ENCODE results near the gene SMYD1. TPM values are rescaled to one million over a fixed set of nuclear protein-coding genes. Genes with fewer than 3 reads are reported as not detected.
A peak's percentile ranks its signal among the peaks of the same experiment; 100 is the strongest.

The SMYD1 gene
- total and polyA plus RNA-seq, 3 donors from 2014 or later, result 1.5 to 3.1 (median 2.4) TPM

GRCh38 chr2:88081924-88082608 lies 14.4 kb downstream of the SMYD1 start:
- peaks cover 13% of the 10 kb centered on the region for H3K4me1 ChIP-seq
- no peaks in the 10 kb centered on the region for H3K36me3 ChIP-seq (ENCODE audit: low read depth, missing control alignments)
- H3K27me3 ChIP-seq, result no peaks in the 10 kb centered on the region
- intact Hi-C loops (cut with DNase I; ENCODE audit: low total_unique reads), result no loop called here
- H3K9me3 ChIP-seq, result no peaks in the 10 kb centered on the region
- no peak for DNase-seq
- no peak overlapping the region for H3K4me3 ChIP-seq
- peak overlapping the region; percentile 60 to 61 for H3K27ac ChIP-seq
- TF ChIP-seq CTCF (IDR thresholded peaks at IDR 0.05) (no peak), POLR2A (IDR thresholded peaks at IDR 0.05) (no peak)
- 57 to 63% methylated on average over 4 of the region's 4 CpGs for WGBS, 2 donors

DNA sequence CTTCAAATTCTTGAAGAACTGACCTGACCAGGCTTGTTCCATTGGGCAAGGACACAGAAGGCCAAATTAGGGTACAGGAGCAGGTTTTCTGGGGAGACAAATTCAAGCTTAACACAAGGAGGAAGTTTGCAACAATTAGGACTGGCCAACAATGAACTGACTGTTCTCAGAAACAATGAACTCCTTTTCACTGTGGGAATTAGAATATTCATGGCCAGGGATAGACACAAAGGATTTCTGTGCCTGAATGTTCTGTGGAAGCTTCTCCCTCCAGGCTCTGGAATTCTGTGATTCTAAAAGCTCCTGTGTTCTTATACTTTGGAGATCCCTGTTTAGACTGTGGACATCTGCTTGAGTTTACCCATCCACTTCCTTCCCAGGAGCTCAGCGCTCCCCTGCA lies 15.2 kb downstream of the SMYD1 start:
- H3K9me3 ChIP-seq, result no peaks in the 10 kb centered on the region
- TF ChIP-seq POLR2A (IDR thresholded peaks at IDR 0.05) (no peak), CTCF (IDR thresholded peaks at IDR 0.05) (no peak)
- DNase-seq, result peak; percentile 22
- H3K4me3 ChIP-seq, result no peak overlapping the region
- no peaks in the 10 kb centered on the region for H3K36me3 ChIP-seq (ENCODE audit: low read depth, missing control alignments)
- H3K27me3 ChIP-seq, result no peaks in the 10 kb centered on the region
- WGBS, 2 donors, result 61 to 89% methylated on average over 1 of the region's 1 CpG
- intact Hi-C loops (cut with DNase I; ENCODE audit: low total_unique reads), result no loop called here
- H3K4me1 ChIP-seq, result peaks cover 13% of the 10 kb centered on the region
- peak overlapping the region; percentile 60 to 61 for H3K27ac ChIP-seq

GRCh38 chr2:88085099-88085498 lies 17.5 kb downstream of the SMYD1 start:
- no peaks in the 10 kb centered on the region for H3K36me3 ChIP-seq (ENCODE audit: low read depth, missing control alignments)
- intact Hi-C loops (cut with DNase I; ENCODE audit: low total_unique reads), result no loop called here
- no peaks in the 10 kb centered on the region for H3K9me3 ChIP-seq
- no peaks in the 10 kb centered on the region for H3K27me3 ChIP-seq
- WGBS, 2 donors, result 83 to 86% methylated on average over 2 of the region's 2 CpGs
- H3K4me1 ChIP-seq, result peaks cover 13% of the 10 kb centered on the region
- no peak overlapping the region for H3K27ac ChIP-seq
- DNase-seq, result no peak
- TF ChIP-seq POLR2A (IDR thresholded peaks at IDR 0.05) (no peak), CTCF (IDR thresholded peaks at IDR 0.05) (no peak)
- no peak overlapping the region for H3K4me3 ChIP-seq

- no peak for DNase-seq
- Histone ChIP-seq H3K27ac (no peak overlapping the region), H3K9me3 (no peaks in the 10 kb centered on the region), H3K27me3 (no peaks in the 10 kb centered on the region), H3K4me1 (peaks cover 13% of the 10 kb centered on the region), H3K4me3 (no peak overlapping the region), H3K36me3 (ENCODE audit: low read depth, missing control alignments) (no peaks in the 10 kb centered on the region)
- intact Hi-C loops (cut with DNase I; ENCODE audit: low total_unique reads), result no loop called here
- TF ChIP-seq POLR2A (IDR thresholded peaks at IDR 0.05) (no peak), CTCF (IDR thresholded peaks at IDR 0.05) (no peak)
- WGBS, 2 donors, result 86 to 92% methylated on average over 5 of the region's 5 CpGs
Observed at GRCh38 chr2:88085602-88086001, 18.0 kb downstream of the SMYD1 start.

DNA sequence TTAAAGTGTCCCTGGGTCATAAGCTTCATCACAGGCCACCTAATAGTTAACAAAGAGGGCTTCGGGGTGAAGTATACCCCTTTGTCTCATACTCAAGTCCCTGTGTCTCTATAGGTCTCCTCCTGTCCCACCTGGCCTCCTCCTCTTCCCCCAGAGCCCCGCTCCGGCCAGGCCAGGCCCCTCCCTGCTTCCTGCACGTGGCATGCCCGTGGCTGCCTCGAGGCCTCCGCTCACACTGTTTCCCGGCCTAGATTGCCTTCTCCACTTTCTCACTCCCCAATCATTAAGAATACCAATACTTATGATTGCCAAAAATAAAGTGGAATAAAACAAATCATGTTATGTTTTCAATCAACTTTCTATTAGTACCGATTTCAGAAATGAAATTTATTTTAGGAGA lies 18.8 kb downstream of the SMYD1 start:
- Histone ChIP-seq H3K27me3 (no peaks in the 10 kb centered on the region), H3K36me3 (ENCODE audit: low read depth, missing control alignments) (no peaks in the 10 kb centered on the region), H3K27ac (no peak overlapping the region), H3K4me1 (peaks cover 13% of the 10 kb centered on the region), H3K9me3 (no peaks in the 10 kb centered on the region), H3K4me3 (no peak overlapping the region)
- TF ChIP-seq CTCF (IDR thresholded peaks at IDR 0.05), result no peak
- TF ChIP-seq POLR2A (IDR thresholded peaks at IDR 0.05), result no peak
- 83 to 85% methylated on average over 9 of the region's 9 CpGs for WGBS, 2 donors
- no peak for DNase-seq
- intact Hi-C loops (cut with DNase I; ENCODE audit: low total_unique reads), result no loop called here
